ENCODE data around the gene ARHGAP32.

Gene ARHGAP32

GRCh38 chr11:128929991-128930390 is 262.1 kb downstream of the ARHGAP32 start:
- Histone ChIP-seq H3K4me3 (no peak overlapping the region), H3K36me3 (no peaks in the 10 kb centered on the region), H3K4me2 (peak overlapping the region; percentile 54), H3K9ac (no peak overlapping the region), H3K9me3 (no peaks in the 10 kb centered on the region), H3K27ac (no peak overlapping the region), H3K27me3 (no peaks in the 10 kb centered on the region), H4K20me1 (peaks cover 15% of the 10 kb centered on the region; the same call in 1 of the 2 replicates), H3K4me1 (peaks cover 59% of the 10 kb centered on the region)
- TF ChIP-seq Cebpa-rat (IDR thresholded peaks at IDR 0.05), result no peak

- Histone ChIP-seq H4K20me1 (peaks cover 13% of the 10 kb centered on the region; the same call in 1 of the 2 replicates), H3K27ac (no peak overlapping the region), H3K4me2 (peak overlapping the region; percentile 54), H3K36me3 (no peaks in the 10 kb centered on the region), H3K27me3 (no peaks in the 10 kb centered on the region), H3K4me1 (peaks cover 54% of the 10 kb centered on the region), H3K9ac (no peak overlapping the region), H3K9me3 (no peaks in the 10 kb centered on the region), H3K4me3 (no peak overlapping the region)
- no peak for TF ChIP-seq Cebpa-rat (IDR thresholded peaks at IDR 0.05)
Observed at GRCh38 chr11:128929468-128929867, 262.7 kb downstream of the ARHGAP32 start.

GRCh38 chr11:128928400-128928799 is 263.7 kb downstream of the ARHGAP32 start:
- no peak for TF ChIP-seq Cebpa-rat (IDR thresholded peaks at IDR 0.05)
- H3K9me3 ChIP-seq, result no peaks in the 10 kb centered on the region
- H3K27me3 ChIP-seq, result no peaks in the 10 kb centered on the region
- no peak overlapping the region for H3K27ac ChIP-seq
- no peak overlapping the region for H3K4me3 ChIP-seq
- H3K9ac ChIP-seq, result no peak overlapping the region
- H3K4me2 ChIP-seq, result peak overlapping the region; percentile 46
- peaks cover 43% of the 10 kb centered on the region for H3K4me1 ChIP-seq
- H4K20me1 ChIP-seq, result peaks cover 2% of the 10 kb centered on the region; the same call in 1 of the 2 replicates
- H3K36me3 ChIP-seq, result no peaks in the 10 kb centered on the region

- H3K36me3 ChIP-seq, result no peaks in the 10 kb centered on the region
- no peak overlapping the region for H3K4me3 ChIP-seq
- peaks cover 38% of the 10 kb centered on the region for H3K4me1 ChIP-seq
- TF ChIP-seq Cebpa-rat (IDR thresholded peaks at IDR 0.05), result no peak
- H3K9me3 ChIP-seq, result no peaks in the 10 kb centered on the region
- peak overlapping the region; percentile 46 for H3K4me2 ChIP-seq
- no peaks in the 10 kb centered on the region for H3K27me3 ChIP-seq
- no peaks in the 10 kb centered on the region for H4K20me1 ChIP-seq
- H3K9ac ChIP-seq, result no peak overlapping the region
- H3K27ac ChIP-seq, result no peak overlapping the region
Observed at GRCh38 chr11:128927683-128928336, 264.3 kb downstream of the ARHGAP32 start.

GRCh38 chr11:128927108-128927461 is 265.0 kb downstream of the ARHGAP32 start:
- no peaks in the 10 kb centered on the region for H3K36me3 ChIP-seq
- H4K20me1 ChIP-seq, result no peaks in the 10 kb centered on the region
- peaks cover 35% of the 10 kb centered on the region for H3K4me1 ChIP-seq
- no peak overlapping the region for H3K9ac ChIP-seq
- H3K4me3 ChIP-seq, result no peak overlapping the region
- H3K27me3 ChIP-seq, result no peaks in the 10 kb centered on the region
- H3K9me3 ChIP-seq, result no peaks in the 10 kb centered on the region
- TF ChIP-seq Cebpa-rat (IDR thresholded peaks at IDR 0.05), result no peak
- H3K4me2 ChIP-seq, result 0 out of 2 replicates have a peak overlapping the region, but pooled peaks have one; percentile 46
- no peak overlapping the region for H3K27ac ChIP-seq

- H4K20me1 ChIP-seq, result no peaks in the 10 kb centered on the region
- no peak overlapping the region for H3K4me2 ChIP-seq
- no peak overlapping the region for H3K4me3 ChIP-seq
- no peaks in the 10 kb centered on the region for H3K9me3 ChIP-seq
- H3K27ac ChIP-seq, result no peak overlapping the region
- no peaks in the 10 kb centered on the region for H3K27me3 ChIP-seq
- no peaks in the 10 kb centered on the region for H3K36me3 ChIP-seq
- no peak for TF ChIP-seq Cebpa-rat (IDR thresholded peaks at IDR 0.05)
- no peak overlapping the region for H3K9ac ChIP-seq
- peaks cover 30% of the 10 kb centered on the region for H3K4me1 ChIP-seq
Observed at GRCh38 chr11:128926437-128927107, 265.6 kb downstream of the ARHGAP32 start.

GRCh38 chr11:128926000-128926399 is 266.1 kb downstream of the ARHGAP32 start:
- H3K9ac ChIP-seq, result no peak overlapping the region
- H3K9me3 ChIP-seq, result no peaks in the 10 kb centered on the region
- H3K4me2 ChIP-seq, result no peak overlapping the region
- no peak overlapping the region for H3K27ac ChIP-seq
- no peak for TF ChIP-seq Cebpa-rat (IDR thresholded peaks at IDR 0.05)
- no peak overlapping the region for H3K4me3 ChIP-seq
- H3K36me3 ChIP-seq, result no peaks in the 10 kb centered on the region
- H4K20me1 ChIP-seq, result no peaks in the 10 kb centered on the region
- no peaks in the 10 kb centered on the region for H3K27me3 ChIP-seq
- peaks cover 30% of the 10 kb centered on the region for H3K4me1 ChIP-seq

GRCh38 chr11:128925250-128925600 is 266.9 kb downstream of the ARHGAP32 start:
- Histone ChIP-seq H3K27ac (no peak overlapping the region), H3K9ac (no peak overlapping the region), H3K9me3 (no peaks in the 10 kb centered on the region), H3K4me2 (no peak overlapping the region), H3K4me3 (no peak overlapping the region), H3K4me1 (peaks cover 29% of the 10 kb centered on the region), H3K36me3 (no peaks in the 10 kb centered on the region), H3K27me3 (no peaks in the 10 kb centered on the region), H4K20me1 (no peaks in the 10 kb centered on the region)
- TF ChIP-seq Cebpa-rat (IDR thresholded peaks at IDR 0.05), result no peak

GRCh38 chr11:128924510-128925249 is 267.4 kb downstream of the ARHGAP32 start:
- no peaks in the 10 kb centered on the region for H4K20me1 ChIP-seq
- no peak overlapping the region for H3K27ac ChIP-seq
- H3K4me2 ChIP-seq, result no peak overlapping the region
- peaks cover 29% of the 10 kb centered on the region for H3K4me1 ChIP-seq
- H3K27me3 ChIP-seq, result no peaks in the 10 kb centered on the region
- H3K9me3 ChIP-seq, result no peaks in the 10 kb centered on the region
- no peak overlapping the region for H3K9ac ChIP-seq
- H3K4me3 ChIP-seq, result no peak overlapping the region
- TF ChIP-seq Cebpa-rat (IDR thresholded peaks at IDR 0.05), result no peak
- no peaks in the 10 kb centered on the region for H3K36me3 ChIP-seq

GRCh38 chr11:128924104-128924503 is 268.0 kb downstream of the ARHGAP32 start:
- Histone ChIP-seq H4K20me1 (no peaks in the 10 kb centered on the region), H3K4me1 (peaks cover 29% of the 10 kb centered on the region), H3K27me3 (no peaks in the 10 kb centered on the region), H3K27ac (no peak overlapping the region), H3K9me3 (no peaks in the 10 kb centered on the region), H3K4me3 (no peak overlapping the region), H3K4me2 (no peak overlapping the region), H3K36me3 (no peaks in the 10 kb centered on the region), H3K9ac (no peak overlapping the region)
- TF ChIP-seq Cebpa-rat (IDR thresholded peaks at IDR 0.05), result no peak

Data from BLaER1 (cell line).